ENCODE data around the gene NSL1.

Gene NSL1

DNA sequence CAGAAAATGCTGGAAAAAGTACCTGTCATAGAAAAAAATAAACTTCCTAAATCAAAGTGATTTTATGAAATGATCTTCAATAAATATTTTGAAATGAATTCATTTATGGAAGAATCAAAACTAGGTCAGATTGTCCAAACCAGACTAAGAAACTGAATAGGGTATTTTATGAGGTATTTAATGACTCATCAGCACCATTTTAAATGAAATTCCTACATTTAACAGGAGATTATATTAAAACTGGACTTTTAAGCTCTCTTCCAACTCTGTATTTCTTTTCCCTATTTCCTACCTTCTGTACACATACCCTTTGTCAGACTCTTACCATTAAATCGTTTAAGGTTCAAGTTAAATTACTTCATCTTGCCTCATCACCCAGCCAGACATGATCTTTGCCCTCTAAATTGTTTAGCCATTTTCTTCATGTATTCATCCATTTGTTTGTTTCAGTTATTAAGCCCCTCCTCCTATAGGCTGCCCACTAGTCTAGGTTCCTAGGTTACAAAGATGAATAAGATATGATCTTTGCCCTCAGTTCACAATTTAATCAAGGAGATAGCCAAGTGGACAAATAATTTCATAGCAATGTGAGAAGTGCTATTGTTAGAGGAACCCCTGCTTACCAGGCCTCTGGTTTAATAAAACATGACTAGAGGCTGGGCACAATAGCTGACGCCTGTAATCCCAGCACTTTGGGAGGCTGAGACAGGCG lies 25.1 kb upstream of the NSL1 start:
- POLR2A ChIA-PET = no interaction called here
- TF ChIP-seq SUZ12 (IDR thresholded peaks at IDR 0.05) (no peak), SP1 (IDR thresholded peaks at IDR 0.05) (no peak), CTBP1 (IDR thresholded peaks at IDR 0.05; ENCODE audit: borderline replicate concordance) (no peak), LEF1 (IDR thresholded peaks at IDR 0.05; ENCODE audit: borderline replicate concordance) (no peak), PKNOX1 (IDR thresholded peaks at IDR 0.05) (no peak), FOXM1 (IDR thresholded peaks at IDR 0.05; ENCODE audit: borderline replicate concordance) (no peak), FOXK2 (IDR thresholded peaks at IDR 0.05) (no peak), L3MBTL2 (conservative IDR thresholded peaks at IDR 0.05) (no peak), BHLHE40 (IDR thresholded peaks at IDR 0.05; ENCODE audit: borderline replicate concordance) (no peak), FOXA1 (IDR thresholded peaks at IDR 0.05) (no peak), ZNF384 (IDR thresholded peaks at IDR 0.05) (no peak), ELF4 (IDR thresholded peaks at IDR 0.05) (no peak), ARNT (IDR thresholded peaks at IDR 0.05) (no peak), HDGF (IDR thresholded peaks at IDR 0.05; ENCODE audit: borderline replicate concordance) (no peak), TARDBP (IDR thresholded peaks at IDR 0.05) (no peak), NFRKB (IDR thresholded peaks at IDR 0.05) (no peak)
- CTCF ChIA-PET = no interaction called here
- DNase-seq (ENCODE audit: extremely low spot score) = no peak

DNA sequence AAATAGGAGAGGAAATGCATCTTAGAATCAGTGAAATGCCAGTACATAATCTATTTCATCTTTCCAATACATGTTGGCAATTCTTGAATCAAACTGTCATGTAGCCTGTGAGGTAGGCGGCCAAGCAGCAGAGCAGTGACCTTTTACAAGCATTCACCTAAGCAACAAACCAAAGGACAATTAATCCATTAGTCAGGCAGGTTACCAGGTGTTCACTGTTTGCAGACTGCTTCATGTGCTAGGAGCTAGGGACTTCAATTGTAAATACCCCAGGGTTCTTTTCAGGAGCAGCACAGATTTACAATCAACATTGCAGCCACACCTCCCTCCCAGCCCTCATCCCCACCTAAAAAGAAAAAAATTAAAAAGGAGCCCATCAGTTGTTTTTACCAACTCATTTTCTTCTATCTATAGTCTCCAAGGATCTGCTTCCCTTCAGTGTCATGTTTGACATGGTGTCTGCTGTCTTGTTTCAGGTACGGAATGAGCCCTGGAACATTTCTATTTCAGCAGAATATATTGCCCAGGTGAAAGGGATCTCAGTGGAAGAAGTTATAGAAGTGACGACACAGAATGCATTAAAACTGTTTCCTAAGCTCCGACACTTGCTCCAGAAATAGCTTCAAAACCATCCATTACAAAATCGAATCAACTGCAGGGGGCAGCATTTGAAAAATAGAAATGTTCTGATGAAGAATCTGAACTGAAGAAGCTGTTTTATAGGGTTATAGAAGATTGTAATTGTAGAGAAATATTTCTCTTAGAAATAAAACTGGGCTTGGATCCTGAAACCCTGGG lies 23.2 kb upstream of the NSL1 start:
- no peak for DNase-seq (ENCODE audit: extremely low spot score)
- CTCF ChIA-PET = interaction anchor here (0.9 to 1.4 kb wide), 5 partner anchors 21 to 253 kb away, joined by 3 to 6 read pairs (median 3); no protein-coding TSS in a partner anchor
- POLR2A ChIA-PET = interaction anchor here (1.0 kb wide), 1 partner anchor 43 kb away, joined by 5 read pairs; the partner anchor contains the start of gene FLVCR1
- TF ChIP-seq ARNT (IDR thresholded peaks at IDR 0.05) (no peak), NFRKB (IDR thresholded peaks at IDR 0.05) (no peak), FOXK2 (IDR thresholded peaks at IDR 0.05) (no peak), LEF1 (IDR thresholded peaks at IDR 0.05; ENCODE audit: borderline replicate concordance) (no peak), BHLHE40 (IDR thresholded peaks at IDR 0.05; ENCODE audit: borderline replicate concordance) (no peak), ELF4 (IDR thresholded peaks at IDR 0.05) (no peak), FOXM1 (IDR thresholded peaks at IDR 0.05; ENCODE audit: borderline replicate concordance) (no peak)

GRCh38 chr1:212805767-212806166 lies 14.2 kb upstream of the NSL1 start:
- ChIA-PET POLR2A (no interaction called here), CTCF (interaction anchor here (0.6 kb wide), 1 partner anchor 724 kb away, joined by 3 read pairs; no protein-coding TSS in a partner anchor)
- DNase-seq (ENCODE audit: extremely low spot score) = no peak
- TF ChIP-seq ELF4 (IDR thresholded peaks at IDR 0.05) = no peak
- TF ChIP-seq SUZ12 (IDR thresholded peaks at IDR 0.05) = no peak
- no peak for TF ChIP-seq PKNOX1 (IDR thresholded peaks at IDR 0.05)
- no peak for TF ChIP-seq L3MBTL2 (conservative IDR thresholded peaks at IDR 0.05)
- no peak for TF ChIP-seq BHLHE40 (IDR thresholded peaks at IDR 0.05; ENCODE audit: borderline replicate concordance)
- no peak for TF ChIP-seq FOXA1 (IDR thresholded peaks at IDR 0.05)
- TF ChIP-seq TARDBP (IDR thresholded peaks at IDR 0.05) = no peak
- no peak for TF ChIP-seq SP1 (IDR thresholded peaks at IDR 0.05)
- TF ChIP-seq ARNT (IDR thresholded peaks at IDR 0.05) = no peak
- TF ChIP-seq NFRKB (IDR thresholded peaks at IDR 0.05) = no peak
- TF ChIP-seq LEF1 (IDR thresholded peaks at IDR 0.05; ENCODE audit: borderline replicate concordance) = no peak
- no peak for TF ChIP-seq FOXK2 (IDR thresholded peaks at IDR 0.05)
- TF ChIP-seq FOXM1 (IDR thresholded peaks at IDR 0.05; ENCODE audit: borderline replicate concordance) = no peak
- TF ChIP-seq ZNF384 (IDR thresholded peaks at IDR 0.05) = no peak

GRCh38 chr1:212797681-212798080 lies 6.1 kb upstream of the NSL1 start:
- DNase-seq (ENCODE audit: extremely low spot score) = no peak
- POLR2A ChIA-PET = no interaction called here
- TF ChIP-seq L3MBTL2 (conservative IDR thresholded peaks at IDR 0.05) = no peak
- no peak for TF ChIP-seq CTBP1 (IDR thresholded peaks at IDR 0.05; ENCODE audit: borderline replicate concordance)
- no peak for TF ChIP-seq ZNF384 (IDR thresholded peaks at IDR 0.05)
- no peak for TF ChIP-seq FOXA1 (IDR thresholded peaks at IDR 0.05)
- no peak for TF ChIP-seq LEF1 (IDR thresholded peaks at IDR 0.05; ENCODE audit: borderline replicate concordance)
- TF ChIP-seq SP1 (IDR thresholded peaks at IDR 0.05) = no peak
- no peak for TF ChIP-seq FOXM1 (IDR thresholded peaks at IDR 0.05; ENCODE audit: borderline replicate concordance)
- TF ChIP-seq ARNT (IDR thresholded peaks at IDR 0.05) = no peak
- TF ChIP-seq ELF4 (IDR thresholded peaks at IDR 0.05) = no peak
- no peak for TF ChIP-seq HDGF (IDR thresholded peaks at IDR 0.05; ENCODE audit: borderline replicate concordance)
- TF ChIP-seq SUZ12 (IDR thresholded peaks at IDR 0.05) = no peak
- no peak for TF ChIP-seq PKNOX1 (IDR thresholded peaks at IDR 0.05)
- no peak for TF ChIP-seq FOXK2 (IDR thresholded peaks at IDR 0.05)
- TF ChIP-seq BHLHE40 (IDR thresholded peaks at IDR 0.05; ENCODE audit: borderline replicate concordance) = no peak
- no peak for TF ChIP-seq TARDBP (IDR thresholded peaks at IDR 0.05)
- no peak for TF ChIP-seq NFRKB (IDR thresholded peaks at IDR 0.05)
- CTCF ChIA-PET = interaction anchor here (0.6 kb wide), 1 partner anchor 467 kb away, joined by 4 read pairs; no protein-coding TSS in a partner anchor

DNA sequence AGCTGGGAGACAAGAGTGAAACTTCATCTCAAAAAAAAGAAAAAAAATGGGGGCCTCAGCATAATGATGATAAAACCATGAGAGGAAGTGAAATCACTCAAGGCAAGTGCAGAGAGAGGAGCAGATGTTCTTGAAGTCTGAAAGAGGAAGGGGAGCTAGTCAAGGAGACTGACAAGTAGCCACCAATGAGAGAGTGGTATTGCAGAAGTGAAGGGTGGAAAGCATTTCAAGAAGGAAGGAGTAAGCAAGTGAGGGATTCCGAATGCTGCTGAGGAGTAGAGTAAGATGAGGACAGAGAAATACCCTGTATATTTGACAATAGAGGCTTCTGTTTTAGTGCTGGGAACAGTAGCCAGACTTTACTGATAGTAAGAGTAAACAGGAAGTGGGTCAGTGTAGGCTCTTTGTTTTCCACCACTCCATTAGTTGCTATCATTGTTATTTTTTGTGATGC lies 3.0 kb upstream of the NSL1 start:
- TF ChIP-seq ZNF384 (IDR thresholded peaks at IDR 0.05) = no peak
- TF ChIP-seq TARDBP (IDR thresholded peaks at IDR 0.05) = no peak
- TF ChIP-seq FOXA1 (IDR thresholded peaks at IDR 0.05) = no peak
- TF ChIP-seq SUZ12 (IDR thresholded peaks at IDR 0.05) = no peak
- no peak for TF ChIP-seq ELF4 (IDR thresholded peaks at IDR 0.05)
- no peak for TF ChIP-seq LEF1 (IDR thresholded peaks at IDR 0.05; ENCODE audit: borderline replicate concordance)
- no peak for TF ChIP-seq NFRKB (IDR thresholded peaks at IDR 0.05)
- no peak for TF ChIP-seq L3MBTL2 (conservative IDR thresholded peaks at IDR 0.05)
- no peak for TF ChIP-seq FOXM1 (IDR thresholded peaks at IDR 0.05; ENCODE audit: borderline replicate concordance)
- no peak for TF ChIP-seq HDGF (IDR thresholded peaks at IDR 0.05; ENCODE audit: borderline replicate concordance)
- no peak for TF ChIP-seq PKNOX1 (IDR thresholded peaks at IDR 0.05)
- TF ChIP-seq FOXK2 (IDR thresholded peaks at IDR 0.05) = no peak
- no peak for TF ChIP-seq BHLHE40 (IDR thresholded peaks at IDR 0.05; ENCODE audit: borderline replicate concordance)
- POLR2A ChIA-PET = no interaction called here
- no peak for DNase-seq (ENCODE audit: extremely low spot score)
- CTCF ChIA-PET = no interaction called here

Measured in HEK293T (cell line).